A549 (cell line): ENCODE data around the gene FAM3B. TPM values are rescaled to one million over a fixed set of nuclear protein-coding genes. Genes with fewer than 3 reads are reported as not detected.

Source experiments
- ATAC-seq, 2 experiments: fragments of 200-7000 bp in 1 of 2; fragments of >200 bp in 1 of 2; cut with Nextera tagmentation in 1 of 2; cut with Tn5 transposase in 1 of 2; 3 replicates each; pipeline versions ENCODE4 v1.8.0 to v1.9.1; 2018 to 2020; ENCODE audit warnings: mild to moderate bottlenecking in 1 of 2, moderate library complexity in 1 of 2
- CTCF ChIA-PET: fragments of 300-600 bp; sonication (Branson Sonifier 250); formaldehyde crosslinking; extraction: SDS; loops from one replicate; lab custom pipeline; 2021; ENCODE audit warnings: antibody characterized with exemption, inconsistent platforms; lab: Yijun Ruan, JAX
- POLR2A ChIA-PET: fragments of 350-600 bp; formaldehyde crosslinking; extraction: SDS; loops from one replicate; lab custom pipeline; 2021; ENCODE audit warnings: antibody characterized with exemption, inconsistent platforms; lab: Yijun Ruan, JAX
- DNase-seq, 2 experiments: peaks; one replicate each; pipeline versions ENCODE4 v3.0.0 to v3.0.0-alpha.2; 2011 to 2016; ENCODE audit warnings: low read depth in 1 of 2, low spot score in 1 of 2
- FAIRE-seq: peaks from 2 replicates; lab custom pipeline; 2011; peaks lifted over from hg19 to GRCh38; lab: Jason Lieb, UNC
- H3K27ac ChIP-seq, 2 experiments: fragments of >200 bp; sonication (Bioruptor Twin); formaldehyde crosslinking; 3 replicates each; pipeline ENCODE4 v1.5.1; 2016 to 2017
- H3K4me1 ChIP-seq: fragments of >200 bp; sonication (Bioruptor Twin); formaldehyde crosslinking; 3 replicates; pipeline ENCODE4 v1.6.1; 2016
- H3K4me2 ChIP-seq: fragments of >200 bp; sonication (Bioruptor Twin); formaldehyde crosslinking; 3 replicates; pipeline ENCODE4 v1.6.1; 2016
- H3K4me3 ChIP-seq: fragments of >200 bp; sonication (Bioruptor Twin); formaldehyde crosslinking; 3 replicates; pipeline ENCODE4 v1.5.1; 2016
- H3K9me3 ChIP-seq: fragments of >200 bp; sonication (Bioruptor Twin); formaldehyde crosslinking; 3 replicates; pipeline ENCODE4 v1.6.1; 2016
- BHLHE40 ChIP-seq: IDR thresholded peaks from 2 replicates; pipeline ENCODE4 v1.6.1; 2012; ENCODE audit warnings: low read depth, low read length, inconsistent platforms
- CEBPB ChIP-seq, 2 experiments: fragments of >200 bp in 1 of 2; sonication (Bioruptor Twin) in 1 of 2; formaldehyde crosslinking in 1 of 2; IDR thresholded peaks; 2 replicates each; pipeline ENCODE4 v1.6.1; 2012 to 2016
- FOSB ChIP-seq: fragments of 250-450 bp; sonication (Bioruptor Pico); IDR thresholded peaks from 2 replicates; pipeline ENCODE4 v1.5.0; 2020; ENCODE audit warnings: mild to moderate bottlenecking, moderate library complexity
- HOXA7 ChIP-seq: fragments of 250-450 bp; sonication (Bioruptor Pico); IDR thresholded peaks from 2 replicates; pipeline ENCODE4 v1.5.0; 2020; ENCODE audit warnings: mild to moderate bottlenecking, moderate library complexity
- HOXB5 ChIP-seq: fragments of 250-450 bp; sonication (Bioruptor Pico); IDR thresholded peaks from 2 replicates; pipeline ENCODE4 v1.5.0; 2020; ENCODE audit warnings: mild to moderate bottlenecking, moderate library complexity
- JUN ChIP-seq, 2 experiments: fragments of >200 bp; sonication (Bioruptor Twin); formaldehyde crosslinking; IDR thresholded peaks; 2 replicates in 1 of 2; 3 replicates in 1 of 2; pipeline ENCODE4 v1.6.1; 2016 to 2017
- KDM5A ChIP-seq: fragments of 200-600 bp; sonication (generic); IDR thresholded peaks from 2 replicates; pipeline ENCODE4 v1.6.1; 2016; ENCODE audit warnings: antibody characterized with exemption, mild to moderate bottlenecking
- MAFK ChIP-seq: fragments of 450-650 bp; IDR thresholded peaks from 2 replicates; pipeline ENCODE4 v1.6.1; 2014; ENCODE audit not compliant: partially characterized antibody
- MAZ ChIP-seq: fragments of 150-350 bp; IDR thresholded peaks from 2 replicates; pipeline ENCODE4 v1.6.1; 2014; ENCODE audit warnings: antibody characterized with exemption, low read depth, low read length, borderline replicate concordance
- MYC ChIP-seq: IDR thresholded peaks from 2 replicates; pipeline ENCODE4 v1.6.1; 2012; ENCODE audit warnings: mild to moderate bottlenecking, inconsistent platforms, low read length, improper control_type of control experiment, borderline replicate concordance
- NFE2L2 ChIP-seq: fragments of 150-350 bp; conservative IDR thresholded peaks from 2 replicates; pipeline ENCODE4 v1.6.1; 2014; ENCODE audit warnings: low read length
- NR3C1 ChIP-seq: fragments of >200 bp; sonication (Bioruptor Twin); formaldehyde crosslinking; IDR thresholded peaks from 3 replicates; pipeline ENCODE4 v1.6.1; 2017
- PHF8 ChIP-seq: fragments of 200-600 bp; sonication (generic); IDR thresholded peaks from 2 replicates; pipeline ENCODE4 v1.6.1; 2016; ENCODE audit warnings: low read depth, mild to moderate bottlenecking, antibody characterized with exemption, moderate library complexity, borderline replicate concordance
- RAD21 ChIP-seq, 2 experiments: fragments of >200 bp in 1 of 2; sonication (Bioruptor Twin) in 1 of 2; formaldehyde crosslinking in 1 of 2; IDR thresholded peaks in 1 of 2; conservative IDR thresholded peaks in 1 of 2; 2 replicates in 1 of 2; 3 replicates in 1 of 2; pipeline ENCODE4 v1.6.1; 2012 to 2018; ENCODE audit warnings: inconsistent platforms in 1 of 2
- RARB ChIP-seq: fragments of 250-450 bp; sonication (Bioruptor Pico); IDR thresholded peaks from 2 replicates; pipeline ENCODE4 v1.8.0; 2021; ENCODE audit warnings: mild to moderate bottlenecking, moderate library complexity
- RFX5 ChIP-seq: fragments of 450-650 bp; IDR thresholded peaks from 2 replicates; pipeline ENCODE4 v1.7.1; 2014; ENCODE audit warnings: antibody characterized with exemption, mild to moderate bottlenecking, moderate library complexity
- RNF2 ChIP-seq: fragments of 200-600 bp; sonication (generic); IDR thresholded peaks from 2 replicates; pipeline ENCODE4 v1.6.1; 2016; ENCODE audit warnings: low read depth, mild to moderate bottlenecking, antibody characterized with exemption, moderate library complexity, borderline replicate concordance
- SREBF2 ChIP-seq: fragments of 450-650 bp; IDR thresholded peaks from 2 replicates; pipeline ENCODE4 v1.6.1; 2014; ENCODE audit warnings: mild to moderate bottlenecking, moderate library complexity
- ZC3H11A ChIP-seq: fragments of 450-650 bp; IDR thresholded peaks from 2 replicates; pipeline ENCODE4 v1.6.1; 2014; ENCODE audit warnings: antibody characterized with exemption, mild to moderate bottlenecking
- WGBS: methylation state at CpG from one replicate; pipeline ENCODE4 v1.1.6; 2017; ENCODE audit errors: missing lambda C conversion rate; 5-methylcytosine and 5-hydroxymethylcytosine counted together
- polyA plus RNA-seq, 4 experiments: library from polyadenylated mRNA; depleted of rRNA in 3 of 4; stranded (reverse); fragments of >200 nt; fragmentation: RNase III in 1 of 4; extraction: RNeasy Plus Mini Kit Qiagen cat#74134 plus additional on column Dnase treatment in 1 of 4; gene quantifications; 2 replicates in 3 of 4; 3 replicates in 1 of 4; pipeline ENCODE4 v1.2.3, GENCODE V29; 2011 to 2017
- TF ChIP-seq, protein P1 (sequence below): fragments of 200-600 bp; sonication (generic); IDR thresholded peaks from 2 replicates; pipeline ENCODE4 v1.6.1; 2016; ENCODE audit warnings: antibody characterized with exemption, mild to moderate bottlenecking, moderate library complexity
- TF ChIP-seq, protein P2 (sequence below): fragments of 150-350 bp; IDR thresholded peaks from 2 replicates; pipeline ENCODE4 v1.6.1; 2014; ENCODE audit warnings: low read depth, mild to moderate bottlenecking, low read length
- TF ChIP-seq, protein P3 (sequence below): IDR thresholded peaks from 2 replicates; pipeline ENCODE4 v1.6.1; 2012

FAM3B gene
- polyA plus RNA-seq, 2 of the 4 experiments (the other 2 are of a cell fraction), result not detected

DNA sequence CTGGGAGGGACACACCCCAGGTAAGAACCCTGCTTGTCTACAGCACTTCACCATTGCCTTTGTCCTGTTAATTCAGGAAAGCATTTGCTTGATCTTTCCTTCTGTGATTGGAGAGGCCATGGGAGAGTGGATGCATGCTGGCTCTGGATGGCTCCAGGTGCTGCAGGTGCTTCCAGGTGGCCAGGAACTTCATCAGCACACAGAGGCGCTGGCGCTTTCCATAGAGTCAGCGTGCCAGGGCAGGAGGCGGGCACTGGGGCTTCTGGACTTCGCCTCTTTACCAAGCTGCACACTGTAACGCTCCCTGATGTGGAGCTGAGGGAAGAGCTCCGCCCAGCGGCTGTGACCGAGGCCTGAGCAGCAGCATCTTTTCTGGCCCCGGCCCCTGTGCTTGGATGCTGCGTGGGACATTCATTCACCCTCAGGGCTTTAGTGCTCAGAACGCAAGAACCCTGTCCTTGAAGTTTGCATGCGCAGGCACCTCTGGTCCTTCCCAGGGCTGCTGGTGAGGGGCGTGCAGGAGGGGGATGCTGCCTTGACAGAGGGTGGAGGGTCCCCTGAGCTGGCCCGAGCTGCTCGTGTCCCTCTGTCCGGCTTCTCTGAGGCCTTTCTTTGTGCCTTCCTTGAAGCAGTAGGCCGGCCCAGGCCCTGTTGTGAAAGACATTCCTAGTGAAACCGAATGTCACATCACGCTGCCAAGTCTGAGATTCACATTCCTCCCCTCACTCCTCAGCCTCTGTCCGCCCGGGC is 43.6 kb downstream of the FAM3B start:
- no peak overlapping the region for H3K27ac ChIP-seq
- no peak overlapping the region for H3K4me2 ChIP-seq
- TF ChIP-seq CEBPB (IDR thresholded peaks at IDR 0.05) (no peak), RAD21 (conservative IDR thresholded peaks at IDR 0.05 in 1 of 2, IDR thresholded peaks at IDR 0.05 in 1 of 2) (peak in 1 of 2 experiments; percentile 33; a peak in 2 of 5 replicates)
- TF ChIP-seq, all 56 proteins: peak for 1
- DNase-seq, result no peak
- ATAC-seq, result peak in 1 of 2 experiments; percentile 82; a peak in 3 of 6 replicates
- no peak for FAIRE-seq
- Histone ChIP-seq H3K4me1 (no peaks in the 10 kb centered on the region), H3K9me3 (no peaks in the 10 kb centered on the region), H3K4me3 (no peak overlapping the region)
- POLR2A ChIA-PET, result no interaction called here
- WGBS, result 56% methylated on average over 8 of the region's 22 CpGs
- CTCF ChIA-PET, result interaction anchor here (0.6 kb wide), 1 partner anchor 91 kb away, joined by 3 read pairs; no protein-coding TSS in a partner anchor

DNA sequence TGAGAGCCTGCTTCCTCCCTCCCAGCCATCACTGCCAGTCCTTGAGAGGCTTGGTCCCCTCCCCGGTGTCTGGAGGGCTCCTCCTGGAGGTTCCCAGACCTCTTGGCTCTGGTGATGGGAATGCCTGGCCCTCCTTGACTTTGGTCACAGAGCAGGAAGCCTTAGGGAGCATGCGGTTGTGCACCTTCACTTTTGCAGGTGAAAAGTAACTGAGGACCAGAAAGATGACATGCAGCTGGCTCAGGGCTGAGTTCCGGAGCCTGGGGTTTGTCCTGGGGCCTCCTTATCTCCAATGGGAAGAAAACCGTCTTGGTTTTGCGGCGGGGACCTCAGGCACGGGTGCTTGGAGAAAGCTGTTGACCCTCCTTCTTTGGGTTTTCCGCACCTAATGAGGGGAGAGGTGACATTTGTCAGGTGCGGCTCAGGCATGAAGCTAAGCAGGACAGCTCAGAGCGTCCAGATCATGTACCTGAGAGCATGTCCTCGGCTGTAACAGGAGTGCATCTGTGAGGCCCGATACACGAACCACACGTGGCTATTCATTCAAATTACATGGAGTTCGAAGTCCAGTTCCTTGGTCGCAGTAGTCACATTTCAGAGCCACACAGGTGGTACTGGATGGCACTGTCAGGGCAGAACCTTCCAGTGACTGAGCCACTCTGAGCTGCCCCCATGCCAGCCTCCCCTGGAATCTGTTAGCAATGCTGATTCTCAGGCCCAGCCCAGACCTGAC is 44.6 kb downstream of the FAM3B start:
- DNase-seq (no peak), ATAC-seq (no peak), FAIRE-seq (no peak)
- no peak overlapping the region for H3K4me2 ChIP-seq
- WGBS, result 70% methylated on average over 14 of the region's 16 CpGs
- no peak overlapping the region for H3K27ac ChIP-seq
- H3K4me1 ChIP-seq, result no peaks in the 10 kb centered on the region; the same call in 2 of the 3 replicates
- no peaks in the 10 kb centered on the region for H3K9me3 ChIP-seq
- no peak overlapping the region for H3K4me3 ChIP-seq
- ChIA-PET CTCF (interaction anchor here (0.5 to 0.6 kb wide), 2 partner anchors 20 to 90 kb away, joined by 3 read pairs; no protein-coding TSS in a partner anchor), POLR2A (no interaction called here)
- TF ChIP-seq KDM5A, result no peak
- TF ChIP-seq HOXA7, result no peak
- no peak for TF ChIP-seq HOXB5 (CRISPR knock-in tag)

DNA sequence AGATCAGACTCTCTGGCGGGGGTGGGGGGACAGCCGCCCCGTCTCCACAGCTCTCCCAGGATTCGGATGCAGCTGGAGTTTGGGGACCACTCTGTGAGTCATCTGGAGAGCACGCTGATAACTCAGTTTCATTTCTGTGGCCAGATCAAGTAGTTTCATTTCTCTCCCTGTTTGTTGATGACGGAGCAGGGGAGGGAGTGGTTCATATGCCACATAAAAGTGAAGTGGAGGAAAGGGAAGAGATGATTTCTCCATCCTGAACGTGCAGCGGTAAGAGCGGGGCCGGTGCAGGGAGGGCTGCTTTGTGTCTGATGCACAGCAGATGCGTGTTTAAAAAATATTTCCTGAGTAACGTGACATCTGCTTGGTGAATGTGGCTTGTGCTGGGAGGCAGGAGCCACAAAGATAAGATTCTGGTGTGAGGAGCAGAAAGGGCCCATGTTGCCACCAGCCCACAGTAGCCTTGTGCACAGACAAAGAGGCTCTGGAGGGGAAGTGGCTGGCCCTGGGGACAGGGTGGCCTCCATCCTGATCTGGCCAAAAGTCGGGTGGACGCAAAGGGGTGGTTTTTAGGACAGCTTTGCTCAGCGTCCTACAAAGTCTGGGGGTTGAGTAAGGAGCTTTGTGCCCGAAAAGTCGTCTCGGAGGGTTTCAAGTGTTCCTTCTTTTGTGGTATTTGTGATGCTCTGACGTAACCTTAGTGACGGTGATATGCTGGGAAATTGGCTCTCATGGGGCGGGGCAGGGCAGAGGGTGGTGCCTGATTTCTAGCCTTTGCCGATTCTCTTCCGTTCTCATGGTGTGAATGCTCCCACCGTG is 45.4 kb downstream of the FAM3B start, which contains the start of gene MX2:
MX2 (plus strand) TSS at position 242 of the 819 bp plus-strand sequence. CDS start 14,880 bp downstream, outside the sequence.
- ChIA-PET POLR2A (no interaction called here), CTCF (no interaction called here)
- DNase-seq, result no peak
- TF ChIP-seq HOXB5 (CRISPR knock-in tag), result no peak
- no peak for TF ChIP-seq MAFK
- no peak for TF ChIP-seq ZC3H11A
- no peak for TF ChIP-seq HOXA7
- TF ChIP-seq MYC, result no peak
- TF ChIP-seq, protein P1, sequence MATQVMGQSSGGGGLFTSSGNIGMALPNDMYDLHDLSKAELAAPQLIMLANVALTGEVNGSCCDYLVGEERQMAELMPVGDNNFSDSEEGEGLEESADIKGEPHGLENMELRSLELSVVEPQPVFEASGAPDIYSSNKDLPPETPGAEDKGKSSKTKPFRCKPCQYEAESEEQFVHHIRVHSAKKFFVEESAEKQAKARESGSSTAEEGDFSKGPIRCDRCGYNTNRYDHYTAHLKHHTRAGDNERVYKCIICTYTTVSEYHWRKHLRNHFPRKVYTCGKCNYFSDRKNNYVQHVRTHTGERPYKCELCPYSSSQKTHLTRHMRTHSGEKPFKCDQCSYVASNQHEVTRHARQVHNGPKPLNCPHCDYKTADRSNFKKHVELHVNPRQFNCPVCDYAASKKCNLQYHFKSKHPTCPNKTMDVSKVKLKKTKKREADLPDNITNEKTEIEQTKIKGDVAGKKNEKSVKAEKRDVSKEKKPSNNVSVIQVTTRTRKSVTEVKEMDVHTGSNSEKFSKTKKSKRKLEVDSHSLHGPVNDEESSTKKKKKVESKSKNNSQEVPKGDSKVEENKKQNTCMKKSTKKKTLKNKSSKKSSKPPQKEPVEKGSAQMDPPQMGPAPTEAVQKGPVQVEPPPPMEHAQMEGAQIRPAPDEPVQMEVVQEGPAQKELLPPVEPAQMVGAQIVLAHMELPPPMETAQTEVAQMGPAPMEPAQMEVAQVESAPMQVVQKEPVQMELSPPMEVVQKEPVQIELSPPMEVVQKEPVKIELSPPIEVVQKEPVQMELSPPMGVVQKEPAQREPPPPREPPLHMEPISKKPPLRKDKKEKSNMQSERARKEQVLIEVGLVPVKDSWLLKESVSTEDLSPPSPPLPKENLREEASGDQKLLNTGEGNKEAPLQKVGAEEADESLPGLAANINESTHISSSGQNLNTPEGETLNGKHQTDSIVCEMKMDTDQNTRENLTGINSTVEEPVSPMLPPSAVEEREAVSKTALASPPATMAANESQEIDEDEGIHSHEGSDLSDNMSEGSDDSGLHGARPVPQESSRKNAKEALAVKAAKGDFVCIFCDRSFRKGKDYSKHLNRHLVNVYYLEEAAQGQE, result no peak
- no peak for TF ChIP-seq RFX5
- no peak for TF ChIP-seq FOSB (CRISPR knock-in tag)
- TF ChIP-seq, protein P2, sequence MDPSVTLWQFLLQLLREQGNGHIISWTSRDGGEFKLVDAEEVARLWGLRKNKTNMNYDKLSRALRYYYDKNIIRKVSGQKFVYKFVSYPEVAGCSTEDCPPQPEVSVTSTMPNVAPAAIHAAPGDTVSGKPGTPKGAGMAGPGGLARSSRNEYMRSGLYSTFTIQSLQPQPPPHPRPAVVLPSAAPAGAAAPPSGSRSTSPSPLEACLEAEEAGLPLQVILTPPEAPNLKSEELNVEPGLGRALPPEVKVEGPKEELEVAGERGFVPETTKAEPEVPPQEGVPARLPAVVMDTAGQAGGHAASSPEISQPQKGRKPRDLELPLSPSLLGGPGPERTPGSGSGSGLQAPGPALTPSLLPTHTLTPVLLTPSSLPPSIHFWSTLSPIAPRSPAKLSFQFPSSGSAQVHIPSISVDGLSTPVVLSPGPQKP, result no peak
- TF ChIP-seq BHLHE40, result no peak
- TF ChIP-seq NR3C1, result no peak
- no peak for TF ChIP-seq JUN (IDR thresholded peaks at IDR 0.05)
- no peak for TF ChIP-seq RNF2
- TF ChIP-seq MAZ, result no peak
- TF ChIP-seq RAD21 (conservative IDR thresholded peaks at IDR 0.05 in 1 of 2, IDR thresholded peaks at IDR 0.05 in 1 of 2), result no peak
- TF ChIP-seq SREBF2, result no peak
- TF ChIP-seq NFE2L2, result no peak
- TF ChIP-seq, protein P3, sequence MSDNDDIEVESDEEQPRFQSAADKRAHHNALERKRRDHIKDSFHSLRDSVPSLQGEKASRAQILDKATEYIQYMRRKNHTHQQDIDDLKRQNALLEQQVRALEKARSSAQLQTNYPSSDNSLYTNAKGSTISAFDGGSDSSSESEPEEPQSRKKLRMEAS, result no peak
- no peak for TF ChIP-seq PHF8
- no peak for TF ChIP-seq RARB (CRISPR knock-in tag)
- no peak for FAIRE-seq
- H3K27ac ChIP-seq, result no peak within 1 kb of the TSS
- no peak within 1 kb of the TSS for H3K4me3 ChIP-seq
- H3K9me3 ChIP-seq, result no peaks in the 10 kb centered on the region
- H3K4me1 ChIP-seq, result peaks cover 5% of the 10 kb centered on the region; the same call in 2 of the 3 replicates
- 58% methylated on average over 17 of the region's 24 CpGs for WGBS
- no peak within 1 kb of the TSS for H3K4me2 ChIP-seq
- ATAC-seq, result no peak
